RWPE1 (cell line): Measurements from ENCODE around the gene PNMA1.
A peak's percentile ranks its signal among the peaks of the same experiment; 100 is the strongest.

Experiments
- CTCF ChIA-PET: fragments of 350-600 bp; sonication (Branson Sonifier 250); formaldehyde crosslinking; extraction: SDS; loops from one replicate; lab custom pipeline; 2021; lab: Yijun Ruan, JAX
- POLR2A ChIA-PET: fragments of 400-600 bp; formaldehyde crosslinking; extraction: SDS; loops from one replicate; lab custom pipeline; 2020; ENCODE audit warnings: antibody characterized with exemption; ENCODE audit not compliant: low non-redundant PET; lab: Yijun Ruan, JAX
- DNase-seq: peaks from one replicate; pipeline ENCODE4 v3.0.0; 2012; ENCODE audit warnings: low spot score
- H3K27ac ChIP-seq: fragments of 450-650 bp; 2 replicates; pipeline ENCODE4 v1.5.1; 2017
- CTCF ChIP-seq: fragments of 450-650 bp; conservative IDR thresholded peaks from 2 replicates; pipeline ENCODE4 v1.5.1; 2017; ENCODE audit warnings: low read depth, mild to moderate bottlenecking

Gene PNMA1, protein sequence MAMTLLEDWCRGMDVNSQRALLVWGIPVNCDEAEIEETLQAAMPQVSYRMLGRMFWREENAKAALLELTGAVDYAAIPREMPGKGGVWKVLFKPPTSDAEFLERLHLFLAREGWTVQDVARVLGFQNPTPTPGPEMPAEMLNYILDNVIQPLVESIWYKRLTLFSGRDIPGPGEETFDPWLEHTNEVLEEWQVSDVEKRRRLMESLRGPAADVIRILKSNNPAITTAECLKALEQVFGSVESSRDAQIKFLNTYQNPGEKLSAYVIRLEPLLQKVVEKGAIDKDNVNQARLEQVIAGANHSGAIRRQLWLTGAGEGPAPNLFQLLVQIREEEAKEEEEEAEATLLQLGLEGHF

GRCh38 chr14:73713803-73714655, at the start of gene PNMA1:
Gene PNMA1, minus strand, starts transcription at chr14:73714384. Its CDS starts 745 bp downstream, at chr14:73713639.
- peak within 1 kb of the TSS; percentile 97 for H3K27ac ChIP-seq
- no peak for TF ChIP-seq CTCF
- ChIA-PET CTCF (interaction anchor here (0.5 to 0.9 kb wide), 2 partner anchors 112 to 242 kb away, joined by 7 to 9 read pairs; no protein-coding TSS in a partner anchor), POLR2A (no interaction called here)
- peak; percentile 92 for DNase-seq

GRCh38 chr14:73763396-73763795, 49.2 kb upstream of the PNMA1 start:
- H3K27ac ChIP-seq, result peak overlapping the region; percentile 98
- POLR2A ChIA-PET, result no interaction called here
- CTCF ChIA-PET, result interaction anchor here (0.7 kb wide), 1 partner anchor 64 kb away, joined by 3 read pairs; no protein-coding TSS in a partner anchor
- TF ChIP-seq CTCF, result no peak
- no peak for DNase-seq

GRCh38 chr14:73762375-73762822, 48.2 kb upstream of the PNMA1 start:
- H3K27ac ChIP-seq, result peak overlapping the region; percentile 98
- POLR2A ChIA-PET, result no interaction called here
- TF ChIP-seq CTCF, result no peak
- CTCF ChIA-PET, result no interaction called here
- no peak for DNase-seq

- CTCF ChIA-PET, result no interaction called here
- peak overlapping the region; percentile 98 for H3K27ac ChIP-seq
- TF ChIP-seq CTCF, result no peak
Observed at GRCh38 chr14:73761618-73762355, 47.6 kb upstream of the PNMA1 start.

GRCh38 chr14:73760598-73761586, 46.7 kb upstream of the PNMA1 start:
- POLR2A ChIA-PET, result interaction anchor here (0.6 to 3.2 kb wide), 4 partner anchors 20 to 90 kb away, joined by 3 to 16 read pairs (median 8); no protein-coding TSS in a partner anchor
- CTCF ChIA-PET, result interaction anchor here (0.5 to 2.8 kb wide), 4 partner anchors 11 to 84 kb away, joined by 3 to 11 read pairs (median 3); no protein-coding TSS in a partner anchor
- H3K27ac ChIP-seq, result peak overlapping the region; percentile 98
- no peak for TF ChIP-seq CTCF
- DNase-seq, result no peak

More at GRCh38 chr14:73761618-73762355, 47.6 kb upstream of the PNMA1 start:
- POLR2A ChIA-PET, result no interaction called here
- no peak for DNase-seq
